HFF-Myc (cell line): Measurements from ENCODE around the gene TULP4.

Source experiments
- DNase-seq: peaks from one replicate; pipeline ENCODE4 v3.0.0-alpha.2; 2011; ENCODE audit warnings: low read depth; ENCODE audit errors: extremely low read depth
- H3K4me3 ChIP-seq: replicated peaks from 2 replicates; pipeline ENCODE4 v1.5.1; 2011; ENCODE audit warnings: low read depth, mild to moderate bottlenecking, control low read depth, low read length
- CTCF ChIP-seq: IDR thresholded peaks from 2 replicates; pipeline ENCODE4 v1.5.1; 2012; ENCODE audit warnings: mild to moderate bottlenecking, low read depth, low read length, control low read depth; ENCODE audit errors: missing control alignments

Gene TULP4

GRCh38 chr6:158329531-158329930, 17.3 kb downstream of the TULP4 start:
- TF ChIP-seq CTCF: no peak
- DNase-seq: no peak
- H3K4me3 ChIP-seq: no peak overlapping the region

GRCh38 chr6:158330016-158330415, 17.8 kb downstream of the TULP4 start:
- TF ChIP-seq CTCF: no peak
- no peak overlapping the region for H3K4me3 ChIP-seq
- no peak for DNase-seq

GRCh38 chr6:158332237-158332636, 20.0 kb downstream of the TULP4 start:
- no peak for DNase-seq
- no peak for TF ChIP-seq CTCF
- H3K4me3 ChIP-seq: no peak overlapping the region

- TF ChIP-seq CTCF: no peak
- no peak for DNase-seq
- H3K4me3 ChIP-seq: no peak overlapping the region
These were observed 20.8 kb downstream of the TULP4 start for GRCh38 chr6:158333094-158333493.

GRCh38 chr6:158334534-158334933, 22.3 kb downstream of the TULP4 start:
- TF ChIP-seq CTCF: no peak
- DNase-seq: no peak
- H3K4me3 ChIP-seq: no peak overlapping the region

GRCh38 chr6:158337332-158337731, 25.1 kb downstream of the TULP4 start:
- no peak for DNase-seq
- H3K4me3 ChIP-seq: no peak overlapping the region
- no peak for TF ChIP-seq CTCF
